Stimulated activated CD8-positive, alpha-beta memory T cell treated with anti-CD3 and anti-CD28 coated beads, Interleukin-15, amount 100 ng/mL, for 1 hour (primary cell): ENCODE data around the gene USP32.

Source experiments
- DNase-seq: peaks from one replicate; pipeline ENCODE4 v3.0.0-alpha.2; 2020; ENCODE audit warnings: low read depth

The USP32 gene

GRCh38 chr17:60300949-60301348 is 91.0 kb downstream of the USP32 start:
- DNase-seq: no peak

- no peak for DNase-seq
Measured at GRCh38 chr17:60300011-60300410, 91.9 kb downstream of the USP32 start.

- DNase-seq: no peak
Measured at GRCh38 chr17:60297760-60298401, 94.1 kb downstream of the USP32 start.

- DNase-seq: no peak
Measured at GRCh38 chr17:60296177-60296576, 95.8 kb downstream of the USP32 start.

GRCh38 chr17:60293580-60294335 is 98.2 kb downstream of the USP32 start:
- DNase-seq: no peak

GRCh38 chr17:60292697-60293096 is 99.2 kb downstream of the USP32 start:
- DNase-seq: no peak

- no peak for DNase-seq
Measured at GRCh38 chr17:60284709-60285108, 107.2 kb downstream of the USP32 start.

- DNase-seq: no peak
Measured at GRCh38 chr17:60283816-60284215, 108.1 kb downstream of the USP32 start.

- DNase-seq: no peak
Measured at GRCh38 chr17:60280673-60281072, 111.3 kb downstream of the USP32 start.

GRCh38 chr17:60278237-60278636 is 113.7 kb downstream of the USP32 start:
- DNase-seq: no peak

GRCh38 chr17:60277258-60277657 is 114.7 kb downstream of the USP32 start:
- DNase-seq: no peak

GRCh38 chr17:60269417-60269816 is 122.5 kb downstream of the USP32 start:
- no peak for DNase-seq

- no peak for DNase-seq
Measured at GRCh38 chr17:60260540-60260939, 131.4 kb downstream of the USP32 start.

- DNase-seq: no peak
Measured at GRCh38 chr17:60258313-60258712, 133.6 kb downstream of the USP32 start.

- DNase-seq: no peak
Measured at GRCh38 chr17:60256174-60256573, 135.8 kb downstream of the USP32 start.

GRCh38 chr17:60253048-60253447 is 138.9 kb downstream of the USP32 start:
- no peak for DNase-seq

GRCh38 chr17:60252459-60252858 is 139.5 kb downstream of the USP32 start:
- no peak for DNase-seq

GRCh38 chr17:60249290-60249826 is 142.6 kb downstream of the USP32 start:
- DNase-seq: no peak

GRCh38 chr17:60248618-60249289 is 143.2 kb downstream of the USP32 start:
- no peak for DNase-seq

GRCh38 chr17:60247836-60248461 is 144.0 kb downstream of the USP32 start:
- DNase-seq: no peak

- DNase-seq: no peak
Measured at GRCh38 chr17:60244656-60245055, 147.3 kb downstream of the USP32 start.

GRCh38 chr17:60240290-60240689 is 151.6 kb downstream of the USP32 start:
- no peak for DNase-seq
